Activated T-cell treated with anti-CD3 and anti-CD28 coated beads, Interleukin-2, amount 50 U/mL, for 4 hours (primary cell): ENCODE measurements around the gene PIGC. TPM values are rescaled to one million over a fixed set of nuclear protein-coding genes. Genes with fewer than 3 reads are reported as not detected.
A peak's percentile ranks its signal among the peaks of the same experiment; 100 is the strongest.

Experiments
- ATAC-seq, 2 donors: fragments of 200-7000 bp; cut with Tn5 transposase; one replicate each; pipeline ENCODE4 v1.10.0; 2021
- DNase-seq: peaks from one replicate; pipeline ENCODE4 v3.0.0-alpha.2; 2020
- H3K27me3 Mint-ChIP-seq: one replicate; pipeline ENCODE4 v1.8.0; 2021; ENCODE audit warnings: low read depth, mixed read lengths
- H3K36me3 Mint-ChIP-seq: one replicate; pipeline ENCODE4 v1.8.0; 2022; ENCODE audit warnings: mixed read lengths; ENCODE audit not compliant: insufficient read depth
- H3K4me1 Mint-ChIP-seq: one replicate; pipeline ENCODE4 v1.8.0; 2021; ENCODE audit warnings: low read depth, mixed read lengths
- H3K4me3 Mint-ChIP-seq: one replicate; pipeline ENCODE4 v1.8.0; 2021; ENCODE audit warnings: mild to moderate bottlenecking, moderate library complexity, mixed read lengths
- H3K9me3 Mint-ChIP-seq: one replicate; pipeline ENCODE4 v1.8.0; 2021; ENCODE audit warnings: mixed read lengths
- total RNA-seq, 3 donors: library from RNA; stranded (reverse); gene quantifications; one replicate each; pipeline ENCODE4 v1.2.1, GENCODE V29; 2021

PIGC gene
- total RNA-seq, 3 donors from 2014 or later, result 16.8 to 19.1 (median 17.8) TPM

DNA sequence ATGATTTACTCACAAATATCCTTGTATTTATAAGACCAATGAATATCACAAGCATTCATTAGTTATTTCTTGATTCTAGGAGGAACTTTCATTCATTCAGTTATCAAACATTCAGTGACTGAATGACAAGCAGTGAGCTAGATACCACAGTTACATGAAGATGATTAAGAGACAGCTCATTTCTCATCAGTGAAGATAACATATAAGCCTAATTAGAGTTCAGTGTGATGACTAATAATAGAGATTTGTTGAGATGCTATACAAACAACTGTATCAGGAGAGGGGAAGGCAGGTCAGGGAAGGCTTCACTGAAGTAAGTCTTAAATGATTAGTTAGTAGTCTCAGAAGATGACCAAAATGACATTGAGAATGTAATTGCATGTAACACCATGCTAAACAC is 38.0 kb downstream of the PIGC start:
- ATAC-seq (peak; percentile 75 to 81), DNase-seq (no peak)
- Mint-ChIP-seq H3K27me3 (no peaks in the 10 kb centered on the region), H3K36me3 (no peaks in the 10 kb centered on the region), H3K4me3 (no peak overlapping the region), H3K9me3 (no peaks in the 10 kb centered on the region), H3K4me1 (peaks cover 15% of the 10 kb centered on the region)

DNA sequence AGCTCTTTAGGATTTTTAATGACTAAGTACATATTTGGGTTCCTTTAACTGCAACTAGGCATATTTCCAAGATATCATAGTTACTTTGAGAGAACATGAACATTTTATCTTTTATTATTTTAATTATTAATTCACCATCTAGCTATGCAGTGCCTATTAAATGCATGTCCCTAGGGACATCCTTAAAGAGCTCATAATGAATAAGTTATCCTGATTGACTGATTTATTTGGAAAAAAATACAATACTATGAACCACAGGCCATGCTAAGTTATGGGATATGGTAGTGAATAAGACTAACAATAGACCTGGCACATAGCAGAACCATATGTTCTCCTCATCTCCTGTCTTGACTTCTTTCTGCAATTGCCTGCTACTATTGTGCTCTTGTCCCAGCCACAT is 39.7 kb downstream of the PIGC start:
- no peak for DNase-seq
- H3K36me3 Mint-ChIP-seq, result no peaks in the 10 kb centered on the region
- no peak overlapping the region for H3K4me3 Mint-ChIP-seq
- H3K9me3 Mint-ChIP-seq, result no peaks in the 10 kb centered on the region
- H3K27me3 Mint-ChIP-seq, result no peaks in the 10 kb centered on the region
- H3K4me1 Mint-ChIP-seq, result peaks cover 33% of the 10 kb centered on the region
- no peak for ATAC-seq

DNA sequence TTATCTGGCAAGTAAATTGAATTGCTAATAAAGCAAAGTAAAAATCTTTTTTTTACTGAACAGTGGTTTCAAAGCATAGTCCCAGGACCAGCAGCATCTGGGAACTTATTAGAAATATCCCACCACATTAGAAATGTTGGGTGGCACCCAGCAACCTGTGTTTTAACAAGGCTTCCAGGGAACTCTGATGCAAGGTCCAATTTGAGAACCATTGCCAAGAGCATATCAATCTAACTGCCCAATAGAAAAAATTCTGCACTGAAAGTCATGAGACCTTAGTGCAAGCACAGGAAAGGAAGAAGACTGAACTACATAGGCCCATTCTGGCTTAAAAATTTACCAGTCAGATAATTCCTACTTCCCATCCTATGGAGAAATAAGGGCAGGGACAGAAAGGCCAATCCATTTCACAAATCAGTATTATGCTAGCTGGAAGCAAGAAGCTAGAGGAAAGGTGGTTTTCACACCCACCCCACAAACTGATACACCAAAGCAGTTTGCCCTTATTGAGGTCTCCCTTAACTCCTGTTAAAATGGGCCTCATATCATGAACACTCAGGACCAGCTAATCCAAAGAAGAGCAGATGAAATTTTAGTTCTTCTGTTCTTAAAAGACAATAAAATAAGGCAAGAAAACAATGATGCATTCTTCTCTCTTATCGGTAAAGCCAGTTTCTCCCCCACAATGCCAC is 40.8 kb downstream of the PIGC start:
- no peaks in the 10 kb centered on the region for H3K27me3 Mint-ChIP-seq
- no peaks in the 10 kb centered on the region for H3K9me3 Mint-ChIP-seq
- no peaks in the 10 kb centered on the region for H3K36me3 Mint-ChIP-seq
- no peak for DNase-seq
- peaks cover 44% of the 10 kb centered on the region for H3K4me1 Mint-ChIP-seq
- no peak for ATAC-seq
- no peak overlapping the region for H3K4me3 Mint-ChIP-seq

DNA sequence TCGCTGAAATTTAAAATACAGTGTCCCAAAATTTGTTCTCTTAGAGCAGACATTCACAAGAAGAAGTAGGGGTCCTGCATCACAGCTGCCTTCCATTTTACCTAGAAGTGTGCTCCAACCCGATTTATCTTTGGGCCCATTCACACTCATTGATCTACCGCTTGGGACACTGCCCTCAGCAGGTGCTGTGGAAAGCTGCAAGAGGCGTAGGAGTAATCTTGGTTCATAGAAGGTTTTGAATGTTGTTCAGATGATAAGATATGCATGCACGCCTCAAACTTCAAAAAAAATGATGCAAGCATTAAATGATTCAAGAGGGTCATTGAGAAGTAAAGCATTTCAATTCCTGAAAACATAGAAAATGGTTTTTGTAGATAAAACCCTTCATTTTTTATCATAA is 42.0 kb downstream of the PIGC start:
- no peak overlapping the region for H3K4me3 Mint-ChIP-seq
- no peaks in the 10 kb centered on the region for H3K27me3 Mint-ChIP-seq
- no peak for ATAC-seq
- no peaks in the 10 kb centered on the region for H3K36me3 Mint-ChIP-seq
- H3K9me3 Mint-ChIP-seq, result no peaks in the 10 kb centered on the region
- peaks cover 55% of the 10 kb centered on the region for H3K4me1 Mint-ChIP-seq
- no peak for DNase-seq

DNA sequence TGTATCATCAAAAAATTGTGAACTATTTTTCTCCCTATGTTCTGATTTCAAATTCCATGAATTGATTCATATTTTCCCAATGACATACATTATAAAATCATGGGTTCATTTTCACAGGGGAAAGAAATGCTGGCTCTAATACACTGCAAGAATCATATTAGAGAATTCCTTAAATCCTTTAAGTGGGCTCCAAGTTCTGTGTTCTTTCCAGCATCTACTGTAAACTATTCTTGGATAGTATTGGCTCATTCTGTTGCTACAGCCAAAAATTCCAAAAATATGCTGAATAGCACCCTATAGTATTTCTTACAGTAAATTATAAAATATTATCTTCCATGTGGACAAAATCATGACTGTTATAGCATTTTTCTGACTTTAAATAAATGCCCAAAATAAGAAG is 42.4 kb downstream of the PIGC start:
- Mint-ChIP-seq H3K27me3 (no peaks in the 10 kb centered on the region), H3K36me3 (no peaks in the 10 kb centered on the region), H3K4me3 (no peak overlapping the region), H3K9me3 (no peaks in the 10 kb centered on the region), H3K4me1 (peaks cover 55% of the 10 kb centered on the region)
- no peak for DNase-seq
- no peak for ATAC-seq

DNA sequence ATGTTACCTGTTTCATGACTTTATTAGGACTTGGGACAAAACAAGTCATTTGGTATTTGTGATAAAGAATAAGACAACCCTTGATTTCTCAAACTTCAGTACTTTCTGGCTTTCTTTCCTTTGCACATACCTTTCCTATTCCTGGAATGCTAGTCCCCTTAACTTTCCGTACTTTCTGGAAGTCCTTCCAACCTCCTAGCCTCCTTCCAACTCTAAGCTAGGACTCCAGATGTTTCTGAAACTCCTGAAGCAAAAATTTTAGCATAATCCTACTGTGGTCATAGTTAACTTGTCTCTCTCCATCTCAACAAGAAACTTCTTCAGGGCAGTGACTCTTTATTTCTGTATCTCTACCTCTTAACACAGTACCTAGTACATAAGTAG is 43.2 kb downstream of the PIGC start:
- Mint-ChIP-seq H3K9me3 (no peaks in the 10 kb centered on the region), H3K4me1 (peaks cover 58% of the 10 kb centered on the region), H3K27me3 (no peaks in the 10 kb centered on the region), H3K36me3 (no peaks in the 10 kb centered on the region), H3K4me3 (no peak overlapping the region)
- DNase-seq (no peak), ATAC-seq (no peak)

DNA sequence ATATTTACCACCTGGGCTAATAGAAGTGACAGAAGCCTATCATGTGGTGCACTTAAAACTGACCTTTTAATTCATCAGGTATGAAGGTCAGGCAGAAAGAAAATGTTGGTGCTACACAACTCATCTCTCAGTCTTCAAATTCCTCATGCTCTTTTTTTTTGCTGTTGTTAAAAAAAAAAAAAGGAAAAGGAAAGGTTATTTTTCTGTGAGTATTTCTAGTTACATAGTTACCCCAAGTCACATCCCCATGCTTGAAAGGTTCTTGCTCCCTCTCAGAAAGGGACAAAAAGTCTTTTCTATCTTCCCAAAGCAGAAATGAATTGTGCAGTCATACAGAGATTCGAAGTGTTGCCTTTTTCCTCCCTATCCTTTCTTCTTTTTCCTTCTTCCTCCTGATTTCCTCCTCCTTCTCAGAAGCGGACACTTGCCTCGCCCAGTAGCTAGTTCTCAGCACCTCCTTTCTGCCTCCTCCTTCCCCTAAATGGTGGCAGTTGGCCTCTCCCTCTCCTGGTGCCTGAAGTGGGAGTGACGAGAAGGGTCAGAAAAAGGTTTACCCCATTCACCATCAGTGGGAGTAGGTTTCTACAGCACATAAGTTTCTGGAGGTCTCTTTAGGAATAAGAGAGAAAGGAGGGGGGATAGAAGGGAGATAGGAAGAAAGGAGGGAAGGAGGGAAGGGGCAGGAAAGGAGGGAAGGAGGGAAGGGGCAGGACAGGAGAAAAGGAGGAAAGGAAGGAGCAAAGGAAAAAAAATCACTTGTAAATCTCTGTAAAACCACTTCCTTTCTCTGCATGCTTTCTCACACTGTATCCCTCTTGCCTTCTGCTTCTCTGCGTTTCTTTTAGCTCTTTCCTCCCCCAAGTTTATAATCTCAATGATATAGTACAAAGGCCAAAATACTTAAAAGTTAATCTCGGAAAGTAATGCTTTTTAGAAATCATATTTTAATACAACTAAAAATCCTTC is 43.8 kb downstream of the PIGC start:
- H3K27me3 Mint-ChIP-seq, result no peaks in the 10 kb centered on the region
- H3K36me3 Mint-ChIP-seq, result no peaks in the 10 kb centered on the region
- peak overlapping the region; percentile 2 for H3K4me3 Mint-ChIP-seq
- ATAC-seq (no peak), DNase-seq (no peak)
- peaks cover 64% of the 10 kb centered on the region for H3K4me1 Mint-ChIP-seq
- no peaks in the 10 kb centered on the region for H3K9me3 Mint-ChIP-seq

DNA sequence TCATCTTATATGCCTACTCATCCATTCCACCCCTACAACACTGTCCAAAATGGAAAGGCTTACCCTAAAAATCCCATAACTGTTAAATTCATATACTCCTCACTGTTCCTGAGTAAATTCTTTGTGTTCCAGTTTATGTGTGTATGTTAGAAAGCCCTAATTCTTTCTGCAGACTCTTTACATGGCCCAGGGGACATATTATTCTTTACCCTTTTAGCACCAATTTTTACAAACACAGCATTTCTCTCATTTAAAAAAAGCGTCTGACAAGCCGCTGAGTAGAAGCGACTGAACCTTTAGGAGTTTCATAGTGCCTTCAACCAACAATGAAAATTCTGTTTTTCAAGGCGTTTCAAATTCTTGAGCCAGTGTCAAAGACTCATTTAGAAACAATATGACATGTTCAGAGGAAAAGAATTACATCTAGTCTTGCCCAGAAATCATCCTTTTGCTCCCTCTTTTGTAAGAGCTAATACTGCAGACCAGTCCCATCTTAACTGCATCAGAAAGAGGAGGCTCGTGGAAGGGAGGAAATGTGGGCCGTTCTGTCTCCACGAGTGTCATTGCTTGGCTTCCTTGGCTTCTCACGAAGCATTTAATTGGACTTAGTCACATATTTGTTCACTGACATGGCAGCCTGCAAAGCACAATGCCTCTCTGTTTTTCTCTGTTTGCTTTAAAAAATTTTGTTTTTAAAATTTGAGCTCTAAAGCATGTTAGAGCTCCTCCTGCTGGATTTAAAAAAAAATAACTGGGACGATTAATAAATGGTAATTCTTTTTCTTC is 44.7 kb downstream of the PIGC start:
- Mint-ChIP-seq H3K4me3 (peak overlapping the region; percentile 2), H3K27me3 (no peaks in the 10 kb centered on the region), H3K4me1 (peaks cover 73% of the 10 kb centered on the region), H3K9me3 (no peaks in the 10 kb centered on the region), H3K36me3 (no peaks in the 10 kb centered on the region)
- DNase-seq (peak; percentile 24), ATAC-seq (peak; percentile 33 to 46)

DNA sequence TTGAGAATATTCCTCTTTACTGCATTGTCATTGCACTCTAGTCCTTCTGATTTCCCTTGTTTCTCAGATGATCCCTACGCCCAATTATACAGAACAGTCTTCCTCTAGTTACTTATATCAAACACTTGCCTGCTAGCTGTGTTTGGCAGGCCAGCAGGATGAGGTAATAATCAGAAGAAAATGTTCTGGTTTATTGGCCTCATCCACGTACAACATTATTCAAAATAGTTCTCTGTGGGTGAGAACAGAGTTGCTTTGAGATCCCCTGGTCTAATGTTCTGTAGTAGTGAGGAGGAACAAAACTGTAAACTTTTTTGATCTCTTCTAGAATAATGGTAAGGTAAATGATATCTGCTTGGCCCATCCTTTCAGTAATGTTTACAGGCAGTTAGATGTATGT is 45.7 kb downstream of the PIGC start:
- no peak for DNase-seq
- Mint-ChIP-seq H3K36me3 (no peaks in the 10 kb centered on the region), H3K9me3 (no peaks in the 10 kb centered on the region)

DNA sequence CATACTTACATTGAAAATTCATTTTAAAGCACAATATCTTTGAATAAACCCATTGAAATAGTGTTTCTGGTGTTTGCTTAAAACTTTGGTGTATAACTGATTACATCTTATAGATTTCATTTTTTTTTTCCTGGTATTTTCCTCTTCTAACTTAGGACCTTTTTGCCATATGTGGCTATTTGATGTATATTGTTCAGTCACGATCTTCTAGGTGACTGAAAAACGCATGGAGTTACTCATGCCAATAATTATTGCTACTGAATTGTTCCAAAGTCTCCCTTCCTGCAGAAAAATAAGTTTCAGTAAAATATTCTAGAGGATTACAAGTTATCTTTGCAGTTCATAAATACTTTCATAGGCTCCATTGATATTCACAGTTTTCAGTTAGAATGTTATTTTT is 46.2 kb downstream of the PIGC start:
- no peaks in the 10 kb centered on the region for H3K27me3 Mint-ChIP-seq
- no peak for DNase-seq
- no peak for ATAC-seq
- H3K36me3 Mint-ChIP-seq, result no peaks in the 10 kb centered on the region
- peaks cover 81% of the 10 kb centered on the region for H3K4me1 Mint-ChIP-seq
- H3K4me3 Mint-ChIP-seq, result no peak overlapping the region
- no peaks in the 10 kb centered on the region for H3K9me3 Mint-ChIP-seq

More for the DNA sequence above, 45.7 kb downstream of the PIGC start:
- Mint-ChIP-seq H3K4me1 (peaks cover 78% of the 10 kb centered on the region), H3K27me3 (no peaks in the 10 kb centered on the region), H3K4me3 (no peak overlapping the region)
- ATAC-seq, result no peak

DNA sequence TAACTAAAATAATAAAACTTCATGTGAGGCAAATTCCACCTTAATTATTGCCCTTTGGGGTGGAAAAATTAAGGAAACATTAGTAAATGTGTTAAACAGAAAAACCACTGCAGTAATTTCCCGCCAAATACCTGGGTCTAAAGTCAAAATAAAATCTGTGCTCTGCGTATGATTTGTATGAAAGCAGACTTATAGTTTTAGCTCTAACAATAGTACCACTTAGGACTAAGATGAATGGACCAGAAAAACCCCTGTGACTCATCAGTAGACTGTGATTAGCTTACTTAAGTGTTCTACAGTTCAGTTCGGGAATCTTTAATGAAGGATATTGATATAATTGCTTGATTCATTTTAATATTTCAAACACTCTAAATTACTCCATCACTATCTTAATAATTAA is 46.6 kb downstream of the PIGC start:
- Mint-ChIP-seq H3K9me3 (no peaks in the 10 kb centered on the region), H3K36me3 (no peaks in the 10 kb centered on the region), H3K27me3 (no peaks in the 10 kb centered on the region), H3K4me3 (no peak overlapping the region), H3K4me1 (peaks cover 85% of the 10 kb centered on the region)
- DNase-seq, result no peak
- peak; percentile 47 to 51 for ATAC-seq

DNA sequence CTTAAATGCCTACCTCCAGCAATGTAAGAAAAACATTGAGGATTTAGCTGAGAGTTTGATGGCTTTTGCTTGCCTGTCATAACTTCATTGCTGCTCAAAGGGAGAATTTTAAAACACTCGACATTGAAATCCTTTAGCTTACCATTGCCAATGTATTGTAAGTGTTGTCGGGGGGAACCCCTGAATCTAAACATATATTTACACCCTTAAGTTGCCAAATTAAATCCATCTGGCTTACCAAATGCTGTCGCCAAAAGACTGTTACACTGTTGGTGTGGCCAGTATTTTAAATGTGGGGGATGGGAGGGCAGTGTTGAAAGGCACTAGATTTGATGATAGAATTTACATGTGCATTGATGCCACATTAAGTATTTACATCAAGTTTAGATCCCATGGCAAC is 48.3 kb downstream of the PIGC start:
- no peaks in the 10 kb centered on the region for H3K9me3 Mint-ChIP-seq
- H3K4me3 Mint-ChIP-seq, result no peak overlapping the region
- ATAC-seq (no peak), DNase-seq (no peak)
- no peaks in the 10 kb centered on the region for H3K36me3 Mint-ChIP-seq
- no peaks in the 10 kb centered on the region for H3K27me3 Mint-ChIP-seq
- peaks cover 83% of the 10 kb centered on the region for H3K4me1 Mint-ChIP-seq

DNA sequence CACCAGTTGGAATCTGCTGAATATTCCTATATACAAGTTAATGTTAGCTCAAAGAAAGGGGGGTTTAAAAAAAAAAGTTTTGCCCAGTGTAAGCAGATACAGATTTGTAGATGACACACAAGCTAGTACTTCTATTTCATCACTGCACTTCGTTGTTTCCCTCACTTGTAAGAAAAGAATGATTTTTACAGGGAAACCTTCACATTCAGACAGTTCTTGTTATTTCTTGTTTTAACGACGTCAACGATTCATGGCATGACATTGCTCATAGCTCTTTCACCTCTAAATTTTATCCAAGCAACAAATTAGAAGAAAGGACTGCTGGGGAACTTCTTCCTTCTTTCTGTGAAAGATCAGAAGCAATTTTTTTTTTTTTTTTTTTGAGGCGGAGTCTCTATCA is 49.1 kb downstream of the PIGC start:
- ATAC-seq (no peak), DNase-seq (no peak)
- Mint-ChIP-seq H3K27me3 (no peaks in the 10 kb centered on the region), H3K9me3 (no peaks in the 10 kb centered on the region), H3K4me3 (peak overlapping the region; percentile 37), H3K36me3 (no peaks in the 10 kb centered on the region), H3K4me1 (peaks cover 80% of the 10 kb centered on the region)

DNA sequence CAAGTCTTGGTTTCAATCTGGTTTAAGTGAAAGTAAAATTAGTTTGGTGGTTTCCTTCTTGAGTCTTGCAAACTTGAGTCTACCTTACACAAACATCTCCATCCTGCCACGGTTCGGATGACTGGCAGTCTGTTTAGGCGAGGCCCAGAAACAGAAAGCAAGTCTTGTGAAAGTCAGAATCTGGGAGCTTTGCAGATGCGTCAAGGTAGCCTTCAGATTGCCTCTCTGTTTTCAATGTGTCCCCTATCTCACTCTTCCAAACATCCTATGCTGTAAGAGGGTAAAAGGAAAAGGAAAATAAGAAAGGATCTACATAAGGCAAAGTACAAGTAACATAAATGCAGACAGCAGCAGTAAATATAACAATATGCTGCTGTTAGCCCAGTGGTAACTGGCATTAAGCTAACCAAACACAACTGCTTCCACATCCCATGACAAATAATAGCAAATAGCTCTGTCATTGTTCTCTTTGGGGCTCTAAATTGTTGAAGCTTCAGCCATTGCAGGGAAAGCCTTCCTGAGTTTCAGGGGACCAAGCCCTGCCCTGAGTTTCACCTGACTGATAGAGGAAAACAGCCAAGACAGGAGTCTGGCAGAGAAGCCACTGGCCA is 49.6 kb downstream of the PIGC start:
- H3K4me3 Mint-ChIP-seq, result peak overlapping the region; percentile 37
- ATAC-seq, result peak; percentile 96
- no peaks in the 10 kb centered on the region for H3K27me3 Mint-ChIP-seq
- no peaks in the 10 kb centered on the region for H3K9me3 Mint-ChIP-seq
- peaks cover 74% of the 10 kb centered on the region for H3K4me1 Mint-ChIP-seq
- peak; percentile 56 for DNase-seq
- H3K36me3 Mint-ChIP-seq, result no peaks in the 10 kb centered on the region
